ENCODE results near the gene MAMSTR.
A peak's percentile ranks its signal among the peaks of the same experiment; 100 is the strongest.
"Not testable (repeated sequence)": the region's sequence is repeated elsewhere in the genome, so short reads cannot be mapped to it uniquely, and the experiment has no call there.

The MAMSTR gene

DNA sequence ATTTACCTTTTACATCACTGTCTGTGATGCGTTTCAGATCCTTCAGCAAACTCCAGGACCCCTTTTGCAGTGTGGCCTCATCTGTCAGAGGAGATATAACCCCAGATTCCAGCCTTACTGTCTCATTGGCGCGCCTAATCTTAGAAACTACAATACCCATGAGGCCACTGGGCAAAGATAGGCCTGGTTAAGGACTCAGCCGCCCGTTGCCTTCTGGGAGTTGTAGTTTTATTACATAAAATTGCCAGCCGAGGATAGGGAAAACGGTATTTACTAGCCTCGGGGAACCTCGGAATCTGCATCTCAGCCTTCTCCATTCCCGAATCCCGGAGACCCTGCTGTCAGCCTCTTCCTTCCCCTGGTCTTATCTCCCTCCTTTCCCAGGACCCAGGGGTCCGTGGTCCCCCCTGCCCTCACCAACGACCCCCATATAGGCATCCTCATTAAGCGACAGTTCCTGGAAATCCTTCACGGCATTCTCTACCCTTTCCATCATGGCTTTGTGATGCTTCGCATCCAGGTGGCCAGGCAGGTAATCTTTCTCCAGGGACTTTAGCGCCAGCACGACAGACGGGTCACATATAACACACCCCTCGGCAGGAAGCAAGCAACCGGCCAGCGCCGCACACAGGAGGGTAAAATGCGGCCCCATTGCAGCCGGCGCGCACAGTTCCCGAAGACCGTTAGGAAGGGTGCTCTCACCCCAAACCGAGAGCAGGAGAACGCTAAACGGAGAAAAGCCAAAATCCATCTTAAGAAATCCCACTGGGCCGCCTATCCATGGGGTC is 25.9 kb upstream of the MAMSTR start:
- peak; percentile 65 for DNase-seq

DNA sequence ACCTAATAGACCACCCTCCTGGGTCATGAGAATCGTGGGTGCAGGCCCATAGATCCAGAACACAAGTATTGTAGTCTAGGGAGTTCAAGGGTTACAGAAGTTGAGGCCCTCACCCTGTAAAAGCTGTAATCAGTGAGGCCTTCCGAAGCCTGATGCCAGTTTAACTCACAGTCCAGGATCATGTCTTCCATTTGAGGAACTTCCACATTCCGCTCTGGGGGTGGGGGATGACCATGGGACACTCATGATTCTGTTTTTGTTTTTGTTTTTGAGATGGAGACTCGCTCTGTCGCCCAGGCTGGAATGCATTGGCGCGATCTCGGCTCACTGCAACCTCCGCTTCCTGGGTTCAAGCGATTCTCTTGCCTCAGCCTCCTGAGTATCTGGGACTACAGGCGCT is 22.6 kb upstream of the MAMSTR start:
- DNase-seq: no peak

DNA sequence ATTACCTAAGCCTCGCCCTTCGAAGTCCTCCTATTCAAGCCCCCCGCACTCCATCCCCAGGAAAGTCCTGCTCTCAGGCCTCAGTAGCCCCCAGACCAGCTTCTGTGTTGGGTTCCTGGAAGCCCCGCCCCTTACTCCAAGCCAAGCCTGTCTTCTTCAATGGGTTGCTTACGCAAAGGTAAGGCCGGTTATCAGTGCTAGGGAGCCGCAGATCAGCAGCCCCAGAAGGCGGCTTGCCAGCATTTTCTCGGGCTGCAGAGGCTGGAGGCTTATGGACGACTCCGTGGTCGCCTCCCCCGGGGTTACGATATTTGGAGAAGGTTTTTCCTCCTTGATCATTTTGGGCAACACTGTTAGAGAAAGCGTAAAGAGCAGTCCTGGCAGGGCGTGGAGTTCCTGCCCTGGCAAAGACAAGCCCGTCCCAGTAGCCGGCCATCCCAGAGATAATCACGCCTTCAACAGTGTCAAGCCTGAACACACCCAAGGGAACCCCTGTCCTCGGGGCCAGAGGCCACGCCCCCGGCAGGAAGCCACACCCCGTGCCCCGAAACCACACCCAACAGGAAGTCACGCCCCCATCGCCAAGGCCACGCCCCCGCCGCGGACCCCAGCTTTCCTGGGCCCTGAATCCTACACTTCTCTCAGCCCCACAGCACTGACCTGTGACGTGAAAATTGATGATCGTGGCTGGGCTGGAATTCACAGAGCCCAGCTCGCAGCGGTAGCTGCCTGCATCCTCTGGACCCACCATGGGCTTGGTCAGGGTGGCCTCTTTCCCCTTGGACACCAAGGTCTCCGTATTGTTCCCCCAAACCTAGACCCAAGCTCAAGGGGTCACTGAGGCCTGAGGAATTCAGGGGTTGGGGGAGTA is 21.8 kb upstream of the MAMSTR start:
- no peak for DNase-seq

DNA sequence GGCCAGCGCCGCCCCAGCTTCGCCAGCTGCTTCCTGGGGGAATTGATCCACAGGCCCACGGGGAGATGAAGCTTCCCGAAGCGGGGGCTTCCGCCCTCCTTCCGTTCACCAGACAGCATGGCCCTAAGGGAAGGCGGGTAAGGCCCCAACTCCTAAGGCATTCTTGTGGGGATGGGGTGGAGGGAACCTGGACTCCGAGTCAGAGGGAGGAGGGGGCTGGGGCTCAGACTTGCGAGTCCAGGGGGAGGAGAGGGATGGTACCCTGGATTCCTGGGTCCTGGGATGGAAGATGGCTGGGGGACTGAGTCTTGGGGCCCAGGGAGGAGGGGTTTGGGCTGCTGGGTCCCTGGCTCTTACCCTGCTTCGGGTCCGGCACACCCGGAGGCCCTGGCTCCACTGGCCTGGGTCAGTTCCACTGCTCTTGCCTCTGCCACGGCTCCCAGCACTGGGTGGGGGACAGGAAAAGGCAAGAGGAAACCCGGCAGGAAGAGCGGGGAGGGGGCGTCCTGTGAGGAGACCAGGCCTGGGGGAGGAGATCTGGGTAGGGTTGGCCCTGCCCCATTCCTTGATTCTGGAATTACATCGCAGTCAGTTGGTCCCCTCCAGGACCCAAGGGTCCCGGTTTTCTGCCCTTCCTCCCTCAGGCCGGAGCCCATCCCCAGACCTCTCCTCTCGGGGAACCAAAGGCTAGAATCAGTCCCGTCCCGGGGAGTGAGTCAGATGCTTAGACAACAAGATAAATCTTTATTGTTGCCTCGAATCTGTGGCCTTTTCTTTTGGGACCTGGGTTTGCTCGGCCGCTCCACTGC is 20.8 kb upstream of the MAMSTR start, which contains the start of gene RASIP1:
TSS of gene RASIP1 (minus strand) at position 447 of the 809 bp plus-strand sequence. CDS start at position 119, 328 bp downstream.
- DNase-seq: no peak

DNA sequence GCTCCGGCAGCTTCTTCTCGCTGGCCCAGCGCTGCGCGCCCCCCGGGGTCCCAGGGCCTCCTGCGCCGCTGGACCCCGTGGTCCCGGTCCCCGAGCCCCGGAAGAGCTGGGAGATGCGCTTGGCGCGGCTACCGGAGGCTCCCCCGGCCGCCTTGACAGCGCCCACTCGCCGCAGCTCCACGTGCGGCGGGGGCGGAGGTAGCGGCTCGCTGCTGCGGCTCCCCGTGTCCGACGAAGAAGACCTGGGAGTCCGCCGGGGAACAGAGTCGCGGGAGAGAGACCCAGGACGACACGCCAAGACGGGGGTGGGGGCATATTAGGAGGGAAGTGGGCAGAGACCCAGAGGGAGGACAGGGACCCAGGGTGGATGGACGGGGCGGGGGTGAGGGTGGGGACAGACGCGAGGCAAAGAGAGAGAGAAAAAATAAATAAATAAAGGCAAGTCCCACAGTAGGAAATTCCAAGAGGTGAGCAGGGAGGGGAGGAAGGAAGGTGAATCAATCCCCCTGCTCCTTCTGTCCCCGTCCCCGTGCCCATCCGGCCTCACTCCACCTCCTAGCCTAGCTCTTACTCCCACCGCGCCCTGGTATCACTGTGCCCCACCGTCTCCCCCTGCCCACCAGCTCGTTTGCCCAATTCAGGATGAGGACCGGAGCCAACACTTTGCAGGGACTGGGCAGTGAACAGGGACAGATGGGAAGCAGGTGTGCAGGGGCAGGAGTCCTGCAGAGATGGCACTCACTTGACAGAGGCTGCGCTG is 20.1 kb upstream of the MAMSTR start:
- DNase-seq: no peak

DNA sequence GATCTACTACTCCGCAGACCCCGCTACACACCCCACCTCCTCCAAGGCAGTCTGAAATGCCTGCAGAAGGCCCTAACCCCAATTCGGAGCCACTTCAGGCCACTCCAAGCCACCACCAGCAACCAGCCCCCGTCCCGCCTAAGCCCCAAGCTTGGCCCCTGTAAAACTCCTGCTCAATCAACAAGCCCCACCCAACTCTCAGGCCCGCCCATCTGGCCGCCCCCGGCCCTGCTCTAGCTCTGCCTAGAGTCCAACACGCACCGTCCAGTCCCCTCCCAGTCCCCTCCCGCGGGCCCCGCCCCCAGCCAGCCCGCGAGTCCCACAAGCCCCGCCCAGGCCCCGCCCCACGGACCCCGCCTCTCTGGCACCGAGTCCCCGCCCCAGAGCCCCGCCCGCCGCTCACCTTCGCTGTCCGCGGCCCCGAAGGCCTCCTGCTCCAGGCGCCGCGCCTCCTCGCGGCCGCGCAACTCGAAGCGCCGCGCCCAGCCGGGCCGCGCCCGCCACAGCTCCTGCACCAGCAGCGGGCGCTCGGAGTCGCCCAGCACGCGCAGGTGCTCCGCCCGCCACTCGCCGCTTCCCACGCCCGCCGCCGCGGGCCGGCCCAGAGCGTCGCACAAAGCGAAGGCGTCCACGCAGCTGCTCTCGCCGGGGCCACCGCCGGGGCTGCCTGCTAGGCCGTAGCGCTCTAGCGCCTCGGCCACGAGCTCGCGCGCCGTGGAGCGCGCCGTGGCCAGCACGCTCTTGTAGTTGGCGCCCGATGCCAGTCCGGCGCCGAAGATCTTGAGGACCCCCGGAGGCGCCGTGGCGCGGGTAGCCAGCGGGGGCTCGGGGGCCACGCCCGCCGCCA is 19.3 kb upstream of the MAMSTR start:
- DNase-seq: peak; percentile 80

DNA sequence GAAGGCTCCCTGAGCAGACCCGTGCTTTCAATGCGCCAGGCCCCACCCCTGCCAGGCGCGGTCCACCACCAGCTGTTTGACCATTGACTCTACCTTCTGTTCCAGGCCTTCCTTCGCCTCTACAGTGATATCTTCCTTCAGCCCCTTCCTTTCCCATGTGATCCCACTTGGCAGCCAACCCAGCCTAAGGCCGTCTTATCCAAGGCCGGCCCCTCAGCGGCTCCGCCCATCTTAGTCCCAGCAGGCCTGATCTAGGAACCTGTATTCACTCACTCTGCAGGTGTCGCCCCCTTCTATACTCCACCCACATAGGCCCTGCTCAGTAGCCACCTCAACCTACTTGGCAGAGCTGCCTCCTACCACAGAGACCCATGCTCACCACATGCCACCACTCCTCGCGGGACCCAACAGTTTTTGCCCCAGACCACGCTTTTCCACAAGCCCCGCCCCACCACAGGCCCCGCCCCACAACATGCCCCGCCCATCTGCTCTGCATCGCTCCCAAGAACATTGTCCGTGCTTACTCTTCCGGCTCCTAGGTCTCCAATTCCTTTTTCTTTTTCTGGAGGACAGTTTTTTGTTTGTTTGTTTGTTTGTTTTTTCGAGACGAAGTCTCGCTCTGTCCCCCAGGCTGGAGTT is 18.0 kb upstream of the MAMSTR start:
- DNase-seq: no peak

DNA sequence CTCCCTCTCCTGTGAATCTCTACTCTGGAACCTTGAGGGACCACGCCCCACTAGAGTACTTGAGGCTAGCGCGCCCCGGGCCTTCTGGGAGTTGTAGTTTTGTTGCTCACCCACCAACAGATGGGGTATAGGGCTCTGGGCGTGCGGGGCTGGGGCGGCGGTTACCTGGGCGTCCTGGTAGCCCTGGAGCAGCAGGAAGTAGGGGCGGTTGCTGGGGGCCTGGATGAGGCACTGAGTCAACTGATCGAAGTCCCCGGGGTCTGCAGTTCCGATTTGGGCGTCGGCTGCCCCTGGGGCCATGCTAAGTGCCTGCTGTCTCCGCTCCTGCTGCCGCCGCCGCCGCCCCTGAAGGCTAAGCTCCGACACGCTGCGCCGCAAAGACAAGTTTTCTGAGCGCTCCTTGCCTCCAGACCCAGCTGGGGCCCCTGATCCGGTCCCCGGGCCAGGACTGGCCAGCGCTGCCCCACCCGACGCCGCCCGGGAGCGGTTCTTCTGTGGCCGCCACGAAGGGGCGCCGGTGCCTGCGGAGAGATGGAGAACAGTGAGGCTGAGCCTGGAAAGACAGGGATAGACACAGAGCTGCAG is 15.6 kb upstream of the MAMSTR start:
- no peak for DNase-seq

DNA sequence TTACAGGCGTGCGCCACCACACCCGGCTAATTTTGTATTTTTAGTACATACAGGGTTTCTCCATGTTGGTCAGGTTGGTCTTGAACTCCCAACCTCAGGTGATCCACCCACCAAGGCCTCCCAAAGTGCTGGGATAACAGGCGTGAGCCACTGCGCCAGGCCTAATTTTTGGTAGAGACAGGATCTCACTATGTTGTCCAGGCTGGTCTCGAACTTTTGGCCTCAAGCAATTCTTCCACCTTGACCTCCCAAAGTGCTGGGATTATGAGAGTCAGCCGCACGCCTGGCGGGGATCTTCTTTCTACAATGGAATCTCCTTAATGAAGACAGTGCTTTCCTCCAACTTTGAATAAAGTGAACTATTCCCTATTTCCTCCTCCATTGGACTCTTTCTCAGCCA is 15.1 kb upstream of the MAMSTR start:
- no peak for DNase-seq

DNA sequence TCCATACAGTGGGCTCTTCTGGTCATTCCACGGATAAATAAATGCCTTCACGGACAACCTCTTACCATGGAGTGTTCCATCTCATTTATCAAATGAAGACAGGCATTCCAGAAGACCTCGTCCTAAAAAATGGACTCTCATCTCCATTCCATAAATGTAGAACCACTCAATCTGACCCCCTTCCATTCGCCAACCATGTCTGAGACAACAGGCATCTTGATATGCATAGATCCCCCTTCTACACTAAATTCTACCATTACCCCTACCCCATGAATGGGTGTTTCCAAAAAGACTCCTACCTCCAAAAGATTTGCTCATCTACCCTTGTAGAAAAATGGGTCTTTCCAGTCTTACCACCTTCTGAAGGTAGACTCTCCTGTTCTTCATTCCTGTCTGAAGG is 11.9 kb upstream of the MAMSTR start:
- no peak for DNase-seq

DNA sequence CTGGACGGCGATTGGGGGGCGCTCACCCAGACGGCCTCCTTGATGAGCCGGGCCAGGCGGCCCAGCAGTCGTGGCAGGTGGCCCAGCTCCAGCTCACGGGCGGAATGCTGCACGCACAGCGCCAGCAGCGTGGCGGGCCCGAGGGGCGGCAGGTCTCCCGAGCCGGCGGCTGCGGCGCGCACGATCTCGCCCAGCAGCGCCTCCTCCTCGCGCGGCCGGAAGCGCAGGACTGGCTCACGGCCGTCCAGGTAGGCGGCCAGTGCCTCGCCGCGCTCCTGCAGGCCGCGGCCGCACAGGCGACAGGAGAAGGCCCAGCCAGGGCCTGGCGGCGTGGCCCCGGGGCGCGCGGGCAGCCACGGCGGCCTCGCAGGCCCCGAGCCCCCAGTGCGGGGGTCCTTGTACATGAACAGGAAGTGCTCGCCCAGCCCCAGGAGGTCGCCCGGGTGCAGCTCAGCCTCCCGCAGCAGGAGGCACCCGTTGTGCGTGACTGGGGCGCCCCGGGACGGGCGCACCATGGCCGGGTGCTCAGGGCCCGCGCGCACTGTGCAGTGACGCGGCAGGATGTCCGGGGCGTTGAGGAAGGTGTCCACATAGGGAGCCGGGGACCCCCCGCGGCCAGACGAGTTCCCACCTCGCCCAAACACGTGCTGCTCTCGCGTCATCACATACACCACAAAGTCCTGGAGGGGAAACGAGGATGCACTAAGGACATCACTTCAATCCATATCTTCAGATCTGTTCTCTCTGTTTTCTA is 9.6 kb upstream of the MAMSTR start:
- no peak for DNase-seq

DNA sequence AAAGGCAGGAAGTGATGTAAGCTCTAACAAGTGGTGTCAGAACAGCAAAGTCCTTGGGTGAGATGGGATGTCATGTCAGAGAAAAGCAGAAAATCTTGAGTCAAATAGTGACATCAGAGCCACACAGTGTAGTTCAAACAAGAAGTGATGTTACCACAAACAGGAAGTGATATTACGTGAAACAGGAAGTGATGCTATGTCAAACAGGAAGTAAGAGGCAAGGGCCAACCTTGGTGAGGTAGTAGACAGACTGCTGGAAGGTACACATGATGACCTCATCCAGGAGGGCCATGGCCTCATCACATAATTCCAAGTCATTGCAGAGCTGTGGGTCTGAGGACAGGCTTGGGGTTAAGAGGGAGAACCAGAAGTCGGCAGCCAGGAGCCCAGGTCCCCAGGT is 7.0 kb upstream of the MAMSTR start:
- DNase-seq: no peak

DNA sequence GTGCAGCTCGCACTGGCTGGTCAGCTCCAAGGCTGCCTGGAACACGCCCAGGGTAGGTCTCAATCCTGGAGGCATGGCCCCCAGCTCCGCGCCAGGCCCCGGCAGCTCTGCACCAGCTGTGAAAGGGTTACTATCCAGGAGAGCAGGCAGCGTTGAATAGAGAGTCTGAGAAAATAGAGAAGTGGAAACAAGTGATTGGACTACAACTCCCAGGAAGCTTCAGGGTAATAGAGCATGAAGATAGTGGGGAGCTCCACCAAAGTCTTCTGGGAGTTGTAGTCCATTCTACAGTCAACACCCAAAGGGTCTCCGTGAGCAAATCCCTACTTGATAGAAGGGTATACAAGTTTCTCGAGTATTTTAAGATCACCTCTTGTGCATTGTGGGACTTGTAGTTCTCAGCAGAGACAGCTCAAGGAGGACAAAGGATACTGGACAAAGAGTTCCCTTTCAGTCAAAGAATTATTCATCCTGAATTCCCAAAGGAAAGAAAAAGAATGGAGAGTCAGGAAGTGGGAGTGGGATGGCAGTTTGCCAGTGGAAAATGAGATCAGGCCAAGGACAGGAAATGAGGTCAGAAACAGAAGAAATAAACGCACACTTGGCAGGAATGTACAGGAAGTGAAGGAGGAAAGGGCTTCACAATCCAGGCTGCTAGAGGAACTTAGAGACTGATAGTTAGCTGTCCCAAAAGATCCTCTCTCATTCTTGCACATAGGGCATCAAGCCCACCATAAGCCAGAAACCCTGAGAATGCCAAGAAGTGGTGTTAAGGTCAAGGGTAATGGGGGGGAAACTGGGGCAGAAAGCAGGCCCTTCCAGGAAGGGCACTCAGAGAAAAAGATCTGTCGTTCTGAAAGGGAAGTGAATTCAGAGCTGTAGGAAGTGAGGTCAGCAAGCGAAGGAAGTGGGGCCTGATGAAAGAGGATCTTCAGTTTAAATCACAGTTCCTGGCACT is 5.5 kb upstream of the MAMSTR start:
- DNase-seq: peak; percentile 58

DNA sequence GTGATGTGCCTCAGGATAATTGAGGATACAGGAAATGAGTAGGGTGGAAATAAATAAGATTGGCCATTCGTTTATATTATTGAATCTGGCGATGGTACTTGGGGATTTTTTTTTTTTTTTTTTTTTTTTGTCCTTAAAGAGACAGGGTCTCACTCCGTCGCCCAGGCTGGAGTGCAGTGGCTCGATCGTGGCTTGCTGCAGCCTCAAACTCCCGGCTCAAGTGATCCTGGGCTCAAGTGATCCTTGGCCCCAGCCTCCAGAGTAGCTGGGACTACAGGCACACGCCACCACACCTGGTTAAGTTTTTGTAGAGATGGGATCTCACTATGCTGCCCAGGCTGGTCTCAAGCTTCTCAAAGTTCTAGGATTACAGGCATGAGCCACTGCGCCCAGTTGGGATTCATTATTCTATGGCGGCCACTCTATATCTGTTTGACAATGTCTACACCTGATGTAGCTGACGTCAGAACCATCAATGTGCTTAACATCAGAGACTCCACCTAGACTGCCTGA is 2.7 kb upstream of the MAMSTR start:
- no peak for DNase-seq

DNA sequence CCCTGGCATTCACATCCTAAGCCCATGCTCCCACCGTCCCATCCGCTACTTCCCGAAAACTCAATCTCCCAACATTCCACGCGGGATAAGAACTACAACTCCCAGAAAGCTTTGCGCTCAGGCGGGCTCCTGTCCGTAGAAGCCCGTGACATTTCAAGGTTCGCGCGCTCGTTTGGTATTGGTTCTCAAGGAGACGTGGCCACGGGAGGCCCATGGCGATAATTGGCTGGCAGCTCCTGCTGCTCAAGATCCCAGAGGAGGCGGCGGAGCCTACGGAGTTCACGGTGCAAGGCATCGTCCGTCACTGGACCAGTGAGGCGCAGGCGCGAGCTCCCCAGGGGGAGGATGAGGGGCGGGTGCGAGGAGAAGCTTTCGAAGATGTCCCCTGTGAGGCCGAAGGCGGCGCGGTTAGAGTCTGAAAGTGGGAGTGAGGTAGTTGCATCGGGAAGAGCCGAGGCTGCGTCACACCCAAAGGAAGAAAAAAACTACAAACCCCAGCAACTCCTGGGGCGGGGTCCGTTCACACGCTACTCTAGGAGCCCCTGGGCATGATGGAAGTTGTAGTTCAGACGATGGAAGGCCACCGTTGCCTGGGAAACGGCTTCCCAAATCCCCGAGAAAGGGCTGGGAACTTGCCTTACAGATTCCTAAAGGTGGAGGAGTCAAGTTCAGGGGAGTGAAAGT is 1.2 kb upstream of the MAMSTR start:
- DNase-seq: peak; percentile 99

DNA sequence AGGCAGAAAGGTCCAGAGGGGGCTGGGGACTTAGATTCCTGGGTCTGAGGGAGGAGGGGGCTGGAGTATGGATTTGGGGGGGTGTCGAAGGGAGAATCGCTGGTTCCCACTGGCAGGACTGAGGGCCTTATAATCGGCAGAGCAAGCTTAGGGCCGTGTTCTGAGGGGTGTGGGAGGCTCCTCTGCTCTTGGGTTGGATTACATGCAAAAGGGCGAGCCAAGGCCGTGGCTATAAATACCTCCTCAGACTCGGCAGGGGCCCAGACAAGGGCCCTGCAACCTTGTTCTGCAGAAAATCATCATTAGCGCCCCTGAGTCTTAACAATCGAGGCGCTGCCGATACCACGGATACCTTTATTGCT is 707 bp upstream of the MAMSTR start:
- no peak for DNase-seq

DNA sequence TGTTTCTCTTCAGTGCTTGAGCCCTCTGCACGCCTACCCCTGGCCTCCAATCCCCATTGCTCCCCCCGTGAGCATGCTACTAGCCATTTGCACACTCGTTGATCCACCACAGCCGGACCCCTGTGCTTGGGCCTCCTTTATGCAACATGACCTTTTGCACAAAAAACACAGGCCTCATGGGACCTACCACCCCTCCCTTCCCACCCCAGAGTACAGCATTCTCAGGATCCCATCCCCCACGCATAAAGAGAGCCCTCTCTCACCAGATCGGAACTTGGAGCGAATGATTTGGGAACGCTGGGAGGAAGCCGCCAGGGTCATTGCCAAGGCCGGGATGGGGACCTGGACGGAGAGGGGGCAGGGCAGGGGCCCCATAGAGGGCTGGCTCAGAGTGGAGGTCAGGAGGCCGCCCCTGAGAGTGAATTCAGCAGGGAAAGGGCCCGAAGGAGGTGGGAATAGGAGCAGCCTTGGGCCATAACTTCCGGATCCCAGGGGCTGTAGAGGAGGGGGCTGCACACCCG is 754 bp downstream of the MAMSTR start:
- no peak for DNase-seq

DNA sequence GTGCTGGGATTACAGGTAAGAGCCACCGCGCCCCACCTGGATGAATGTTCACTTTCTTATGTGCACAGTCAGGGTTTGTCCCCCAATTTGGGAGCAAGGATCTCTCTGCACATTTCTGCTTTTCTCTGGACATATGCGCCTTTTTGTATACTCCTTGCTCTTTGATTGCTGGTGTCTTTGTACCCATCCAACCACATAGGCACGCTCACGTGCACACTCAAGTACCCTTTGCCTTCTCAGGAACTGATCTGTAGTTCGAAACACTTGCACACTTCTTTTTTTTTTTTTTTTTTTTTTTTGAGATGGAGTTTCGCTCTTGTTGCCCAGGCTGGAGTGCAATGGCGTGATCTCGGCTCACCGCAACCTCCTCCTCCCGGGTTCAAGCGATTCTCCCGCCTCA is 1.4 kb downstream of the MAMSTR start:
- DNase-seq: not testable (repeated sequence)
